Calu3 (cell line): Measurements from ENCODE around the gene METAP2. TPM values are rescaled to one million over a fixed set of nuclear protein-coding genes. Genes with fewer than 3 reads are reported as not detected.
A peak's percentile ranks its signal among the peaks of the same experiment; 100 is the strongest.

Source experiments
- BruUV-seq: library from RNA; stranded (reverse); fragments of 400-500 nt; replicated peaks from 2 replicates; lab custom pipeline; 2021; lab: Mats Ljungman, UMichigan
- CTCF ChIA-PET: fragments of 300-600 bp; sonication (Branson Sonifier 250); formaldehyde crosslinking; loops from one replicate; lab custom pipeline; 2022; ENCODE audit warnings: antibody characterized with exemption; lab: Charles Lee
- DNase-seq: peaks from one replicate; pipeline ENCODE4 v3.0.0; 2022
- H3K27ac Mint-ChIP-seq: one replicate; pipeline ENCODE4 v1.8.0; 2022; ENCODE audit warnings: mixed read lengths; ENCODE audit not compliant: unreplicated experiment
- H3K27me3 Mint-ChIP-seq: one replicate; pipeline ENCODE4 v1.8.0; 2022; ENCODE audit warnings: mixed read lengths; ENCODE audit not compliant: unreplicated experiment
- H3K36me3 Mint-ChIP-seq: one replicate; pipeline ENCODE4 v1.8.0; 2022; ENCODE audit warnings: mild to moderate bottlenecking, moderate library complexity, mixed read lengths; ENCODE audit not compliant: insufficient read depth, unreplicated experiment
- H3K4me1 Mint-ChIP-seq: one replicate; pipeline ENCODE4 v1.8.0; 2022; ENCODE audit warnings: mild to moderate bottlenecking, low read depth, mixed read lengths; ENCODE audit not compliant: unreplicated experiment
- H3K4me3 Mint-ChIP-seq: one replicate; pipeline ENCODE4 v1.8.0; 2022; ENCODE audit warnings: mild to moderate bottlenecking, low read depth, moderate library complexity, mixed read lengths; ENCODE audit not compliant: unreplicated experiment
- H3K9me3 Mint-ChIP-seq: one replicate; pipeline ENCODE4 v1.8.0; 2022; ENCODE audit warnings: low read depth, mixed read lengths; ENCODE audit not compliant: unreplicated experiment
- CTCF ChIP-seq: fragments of 200-600 bp; IDR thresholded peaks from one replicate; pipeline ENCODE4 v1.8.0; 2022; ENCODE audit warnings: antibody characterized with exemption; ENCODE audit not compliant: unreplicated experiment
- intact Hi-C: fragments of 100-400 bp; cut with micrococcal nuclease; formaldehyde crosslinking; loops from one replicate; pipeline ENCODE4 v1.10.0; 2022; ENCODE audit not compliant: unreplicated experiment
- total RNA-seq: library from RNA; stranded (reverse); gene quantifications from 2 replicates; pipeline ENCODE4 v1.2.3, GENCODE V29; 2022

Gene METAP2
- total RNA-seq, 1 experiment from 2014 or later: 96.3 TPM

- H3K4me3 Mint-ChIP-seq: no peak overlapping the region
- BruUV-seq: TSS peak; percentile 11
- no peak for TF ChIP-seq CTCF
- intact Hi-C loops: no loop called here
- no peaks in the 10 kb centered on the region for H3K9me3 Mint-ChIP-seq
- CTCF ChIA-PET: interaction anchor here (0.5 kb wide), 1 partner anchor 435 kb away, joined by 4 read pairs; no protein-coding TSS in a partner anchor
- no peaks in the 10 kb centered on the region for H3K27me3 Mint-ChIP-seq
- peaks cover 5% of the 10 kb centered on the region for H3K36me3 Mint-ChIP-seq
- no peak for DNase-seq
- no peak overlapping the region for H3K27ac Mint-ChIP-seq
- H3K4me1 Mint-ChIP-seq: peaks cover 9% of the 10 kb centered on the region
Observed at GRCh38 chr12:95520816-95521215, 46.9 kb downstream of the METAP2 start.

DNA sequence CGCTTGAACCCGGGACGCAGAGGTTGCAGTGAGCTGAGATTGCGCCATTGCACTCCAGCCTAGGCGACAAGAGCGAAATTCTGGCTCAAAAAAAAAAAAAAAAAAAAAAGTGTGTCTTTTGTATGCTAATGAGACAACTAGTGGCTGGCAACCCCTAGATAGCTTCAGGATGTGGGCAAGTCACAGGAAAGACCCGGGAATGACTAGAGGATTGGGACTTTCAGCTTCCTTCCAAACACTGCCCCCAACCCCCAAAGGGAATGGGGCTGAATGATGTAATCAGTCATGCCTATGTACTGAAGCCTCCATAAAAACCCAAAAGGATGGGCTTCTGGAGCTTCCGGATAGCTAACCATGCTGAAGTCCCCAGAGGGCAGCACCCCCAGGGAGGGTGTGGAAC is 48.7 kb downstream of the METAP2 start:
- no peak for TF ChIP-seq CTCF
- Mint-ChIP-seq H3K27me3 (no peaks in the 10 kb centered on the region), H3K36me3 (peaks cover under 1% of the 10 kb centered on the region), H3K4me1 (no peaks in the 10 kb centered on the region), H3K9me3 (no peaks in the 10 kb centered on the region), H3K27ac (no peak overlapping the region), H3K4me3 (no peak overlapping the region)
- no peak for DNase-seq
- BruUV-seq: no TSS peak
- intact Hi-C loops: no loop called here
- CTCF ChIA-PET: interaction anchor here (0.6 to 0.7 kb wide), 3 partner anchors 21 to 1995 kb away, joined by 3 to 10 read pairs (median 3); no protein-coding TSS in a partner anchor

DNA sequence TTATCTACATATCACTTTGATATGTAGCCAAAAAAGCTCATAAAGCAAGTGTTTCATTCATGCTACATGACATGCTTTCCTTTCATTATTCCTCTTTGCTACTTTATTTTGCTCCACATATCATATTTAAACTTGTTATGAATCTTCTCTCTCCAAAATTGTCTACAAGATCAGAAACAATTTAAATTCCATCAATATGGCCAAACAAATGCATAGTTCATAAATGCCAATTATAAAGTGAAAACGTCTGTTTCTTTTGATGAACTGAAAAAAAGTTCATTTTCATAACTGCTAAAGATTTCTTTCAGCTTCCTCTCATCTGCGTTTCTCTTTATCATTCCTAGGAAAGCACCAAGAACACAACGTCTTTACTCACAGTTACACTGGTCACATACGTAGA is 54.5 kb downstream of the METAP2 start:
- BruUV-seq: no TSS peak
- CTCF ChIA-PET: no interaction called here
- intact Hi-C loops: no loop called here
- H3K4me3 Mint-ChIP-seq: no peak overlapping the region
- no peaks in the 10 kb centered on the region for H3K4me1 Mint-ChIP-seq
- H3K9me3 Mint-ChIP-seq: no peaks in the 10 kb centered on the region
- H3K36me3 Mint-ChIP-seq: no peaks in the 10 kb centered on the region
- TF ChIP-seq CTCF: no peak
- H3K27ac Mint-ChIP-seq: no peak overlapping the region
- DNase-seq: no peak
- H3K27me3 Mint-ChIP-seq: no peaks in the 10 kb centered on the region

GRCh38 chr12:95529693-95530225 is 55.8 kb downstream of the METAP2 start:
- Mint-ChIP-seq H3K9me3 (no peaks in the 10 kb centered on the region), H3K27ac (no peak overlapping the region), H3K27me3 (no peaks in the 10 kb centered on the region), H3K4me1 (peaks cover 9% of the 10 kb centered on the region), H3K4me3 (no peak overlapping the region), H3K36me3 (no peaks in the 10 kb centered on the region)
- BruUV-seq: no TSS peak
- no peak for TF ChIP-seq CTCF
- DNase-seq: no peak
- intact Hi-C loops: loop anchor here (5.0 kb wide), 1 partner anchor 192 kb away; no protein-coding TSS in a partner anchor
- CTCF ChIA-PET: no interaction called here
